Measurements from ENCODE around the gene FTCD. TPM values are rescaled to one million over a fixed set of nuclear protein-coding genes. Genes with fewer than 3 reads are reported as not detected.

Gene FTCD
- total RNA-seq, 1 experiment from 2014 or later = 0.40 TPM

GRCh38 chr21:46091118-46091517 lies 64.3 kb downstream of the FTCD start:
- H3K4me2 ChIP-seq (ENCODE audit: low read length) = no peak overlapping the region
- no peak for ATAC-seq
- no peaks in the 10 kb centered on the region for H3K27me3 ChIP-seq (ENCODE audit: low read length)
- H3K9me2 ChIP-seq (replicated peaks; ENCODE audit: low read length) = no peaks in the 10 kb centered on the region
- ChIA-PET POLR2A (ENCODE audit: unreplicated experiment) (no interaction called here), CTCF (no interaction called here)
- intact Hi-C loops (cut with micrococcal nuclease) = no loop called here
- no peaks in the 10 kb centered on the region for H3K36me3 ChIP-seq (ENCODE audit: low read depth, low read length)
- TF ChIP-seq EZH2 (IDR thresholded peaks at IDR 0.05; ENCODE audit: low read length, unreplicated experiment) = no peak
- TF ChIP-seq EZH2phosphoT487 (IDR thresholded peaks at IDR 0.05; ENCODE audit: borderline replicate concordance, low read length) = no peak
- no peak for TF ChIP-seq CTCF (conservative IDR thresholded peaks at IDR 0.05; ENCODE audit: low read depth, low read length)
- H3F3A ChIP-seq (ENCODE audit: low read length, unreplicated experiment) = no peaks in the 10 kb centered on the region
- no peak overlapping the region for H3K4me3 ChIP-seq (ENCODE audit: low read length)
- H3K9ac ChIP-seq (ENCODE audit: low read length) = no peak overlapping the region
- H3K9me3 ChIP-seq (ENCODE audit: low read length) = no peaks in the 10 kb centered on the region
- no peaks in the 10 kb centered on the region for H4K20me1 ChIP-seq (ENCODE audit: low read length)
- BruUV-seq (replicated peaks) = no TSS peak
- H3K27ac ChIP-seq (ENCODE audit: low read length) = no peak overlapping the region
- no peaks in the 10 kb centered on the region for H3K79me2 ChIP-seq (ENCODE audit: low read length)
- no peak overlapping the region for H2AFZ ChIP-seq (ENCODE audit: low read length)
- H3K4me1 ChIP-seq (ENCODE audit: insufficient read depth, low read length) = no peaks in the 10 kb centered on the region
- DNase-seq = no peak

GRCh38 chr21:46089285-46089684 lies 66.1 kb downstream of the FTCD start:
- intact Hi-C loops (cut with micrococcal nuclease) = no loop called here
- no TSS peak for BruUV-seq (replicated peaks)
- POLR2A ChIA-PET (ENCODE audit: unreplicated experiment) = no interaction called here

More at GRCh38 chr21:46089285-46089684, 66.1 kb downstream of the FTCD start:
- CTCF ChIA-PET = interaction anchor here (0.6 kb wide), 1 partner anchor 473 kb away, joined by 5 read pairs; no protein-coding TSS in a partner anchor
- ATAC-seq = no peak
- no peak overlapping the region for H3K4me2 ChIP-seq (ENCODE audit: low read length)
- no peaks in the 10 kb centered on the region for H4K20me1 ChIP-seq (ENCODE audit: low read length)
- TF ChIP-seq CTCF (conservative IDR thresholded peaks at IDR 0.05; ENCODE audit: low read depth, low read length) (no peak), EZH2 (IDR thresholded peaks at IDR 0.05; ENCODE audit: low read length, unreplicated experiment) (no peak), EZH2phosphoT487 (IDR thresholded peaks at IDR 0.05; ENCODE audit: borderline replicate concordance, low read length) (no peak)
- H3K79me2 ChIP-seq (ENCODE audit: low read length) = no peaks in the 10 kb centered on the region
- no peak overlapping the region for H2AFZ ChIP-seq (ENCODE audit: low read length)
- no peak overlapping the region for H3K9ac ChIP-seq (ENCODE audit: low read length)
- H3K27ac ChIP-seq (ENCODE audit: low read length) = no peak overlapping the region
- no peaks in the 10 kb centered on the region for H3K9me2 ChIP-seq (replicated peaks; ENCODE audit: low read length)
- no peaks in the 10 kb centered on the region for H3F3A ChIP-seq (ENCODE audit: low read length, unreplicated experiment)
- no peaks in the 10 kb centered on the region for H3K9me3 ChIP-seq (ENCODE audit: low read length)
- DNase-seq = no peak
- H3K4me1 ChIP-seq (ENCODE audit: insufficient read depth, low read length) = no peaks in the 10 kb centered on the region
- no peaks in the 10 kb centered on the region for H3K36me3 ChIP-seq (ENCODE audit: low read depth, low read length)
- no peak overlapping the region for H3K4me3 ChIP-seq (ENCODE audit: low read length)
- H3K27me3 ChIP-seq (ENCODE audit: low read length) = no peaks in the 10 kb centered on the region
